Lower leg skin (tissue), 3 donors: ENCODE results near the gene WDR43.

ENCODE experiments used
- POLR2A ChIP-seq, 2 donors: fragments of 450-650 bp; IDR thresholded peaks; one replicate each; pipeline ENCODE4 v1.6.1; 2016 to 2017; ENCODE audit warnings: antibody characterized with exemption in 2 of 2, mild to moderate bottlenecking in 1 of 2, moderate library complexity in 1 of 2
- TF ChIP-seq, protein P1 (sequence below), 3 donors: fragments of 450-650 bp; IDR thresholded peaks; one replicate each; pipeline ENCODE4 v1.5.1; 2016; ENCODE audit warnings: antibody characterized with exemption in 3 of 3, mild to moderate bottlenecking in 3 of 3, moderate library complexity in 2 of 3

DNA sequence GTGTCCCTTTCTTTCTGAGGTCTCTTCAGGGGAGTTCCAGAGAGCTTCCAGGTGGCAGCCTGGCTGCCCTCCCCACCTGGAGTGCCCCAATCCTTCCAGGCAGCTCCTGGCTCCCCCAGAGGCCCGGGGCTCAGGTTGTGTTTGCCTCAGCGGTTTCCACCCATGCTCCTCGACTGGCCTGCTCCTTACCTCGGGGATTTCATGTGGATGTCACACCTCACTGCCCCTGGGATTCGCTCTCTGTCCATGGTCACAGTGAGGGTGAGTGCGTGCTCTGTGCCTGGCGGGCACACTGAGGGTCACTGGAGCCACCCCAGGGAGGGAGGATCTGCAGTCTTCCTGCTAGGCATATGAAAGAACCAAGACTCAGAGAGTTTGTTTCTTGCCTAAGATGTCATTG, 84.6 kb downstream of the WDR43 start:
- TF ChIP-seq, protein P1, sequence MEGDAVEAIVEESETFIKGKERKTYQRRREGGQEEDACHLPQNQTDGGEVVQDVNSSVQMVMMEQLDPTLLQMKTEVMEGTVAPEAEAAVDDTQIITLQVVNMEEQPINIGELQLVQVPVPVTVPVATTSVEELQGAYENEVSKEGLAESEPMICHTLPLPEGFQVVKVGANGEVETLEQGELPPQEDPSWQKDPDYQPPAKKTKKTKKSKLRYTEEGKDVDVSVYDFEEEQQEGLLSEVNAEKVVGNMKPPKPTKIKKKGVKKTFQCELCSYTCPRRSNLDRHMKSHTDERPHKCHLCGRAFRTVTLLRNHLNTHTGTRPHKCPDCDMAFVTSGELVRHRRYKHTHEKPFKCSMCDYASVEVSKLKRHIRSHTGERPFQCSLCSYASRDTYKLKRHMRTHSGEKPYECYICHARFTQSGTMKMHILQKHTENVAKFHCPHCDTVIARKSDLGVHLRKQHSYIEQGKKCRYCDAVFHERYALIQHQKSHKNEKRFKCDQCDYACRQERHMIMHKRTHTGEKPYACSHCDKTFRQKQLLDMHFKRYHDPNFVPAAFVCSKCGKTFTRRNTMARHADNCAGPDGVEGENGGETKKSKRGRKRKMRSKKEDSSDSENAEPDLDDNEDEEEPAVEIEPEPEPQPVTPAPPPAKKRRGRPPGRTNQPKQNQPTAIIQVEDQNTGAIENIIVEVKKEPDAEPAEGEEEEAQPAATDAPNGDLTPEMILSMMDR (IDR thresholded peaks at IDR 0.05): no peak
- TF ChIP-seq POLR2A (IDR thresholded peaks at IDR 0.05): no peak
